HepG2 (cell line): ENCODE data around the gene FMNL2. TPM values are rescaled to one million over a fixed set of nuclear protein-coding genes. Genes with fewer than 3 reads are reported as not detected.

ENCODE experiments used
- ARHGAP35 ChIP-seq: sonication (generic); formaldehyde crosslinking; IDR thresholded peaks from 2 replicates; pipeline ENCODE4 v1.9.0; 2022; ENCODE audit warnings: mild to moderate bottlenecking, inconsistent platforms, moderate library complexity, missing genetic modification reagents, borderline replicate concordance
- CENPX ChIP-seq: sonication (generic); formaldehyde crosslinking; IDR thresholded peaks from 2 replicates; pipeline ENCODE4 v1.9.0; 2021; ENCODE audit warnings: mild to moderate bottlenecking, missing genetic modification reagents, moderate library complexity
- GATAD1 ChIP-seq: IDR thresholded peaks from 2 replicates; pipeline ENCODE4 v1.6.1; 2016; ENCODE audit warnings: missing genetic modification reagents, missing compliant biosample characterization
- HNF1B ChIP-seq: sonication (generic); formaldehyde crosslinking; IDR thresholded peaks from 2 replicates; pipeline ENCODE4 v1.5.1; 2020; ENCODE audit warnings: mild to moderate bottlenecking, moderate library complexity, missing genetic modification reagents
- MAFF ChIP-seq: IDR thresholded peaks from 2 replicates; pipeline ENCODE4 v1.6.1; 2011; ENCODE audit warnings: low read depth, low read length, improper control_type of control experiment
- ZNF331 ChIP-seq: sonication (generic); formaldehyde crosslinking; IDR thresholded peaks from 2 replicates; pipeline ENCODE4 v1.4.0; 2020; ENCODE audit warnings: missing genetic modification reagents
- ZNF619 ChIP-seq: sonication (generic); formaldehyde crosslinking; IDR thresholded peaks from 2 replicates; pipeline ENCODE4 v1.4.0; 2020; ENCODE audit warnings: mild to moderate bottlenecking, missing genetic modification reagents
- ZNF629 ChIP-seq: sonication (generic); formaldehyde crosslinking; conservative IDR thresholded peaks from 2 replicates; pipeline ENCODE4 v1.5.0; 2020; ENCODE audit warnings: missing genetic modification reagents
- ZNF761 ChIP-seq: sonication (generic); formaldehyde crosslinking; conservative IDR thresholded peaks from 2 replicates; pipeline ENCODE4 v1.4.0; 2020; ENCODE audit warnings: mild to moderate bottlenecking, missing genetic modification reagents
- ZNF777 ChIP-seq: sonication (generic); formaldehyde crosslinking; IDR thresholded peaks from 2 replicates; pipeline ENCODE4 v1.4.0; 2020; ENCODE audit warnings: missing genetic modification reagents
- polyA plus RNA-seq, 8 experiments: library from polyadenylated mRNA; depleted of rRNA in 3 of 8; stranded (reverse) in 7 of 8; unstranded in 1 of 8; fragments of >200 nt; fragmentation: Illumina TruSeq in 4 of 8; extraction: Trizol in 4 of 8; gene quantifications; 2 replicates each; pipeline versions ENCODE4 v1.2.1 to v1.2.3, GENCODE V29; 2011 to 2016; ENCODE audit warnings: low read depth in 4 of 8, missing spikeins in 1 of 8, mixed read lengths in 1 of 8; ENCODE audit not compliant: insufficient read depth in 1 of 8
- total RNA-seq, 5 experiments: library from RNA; depleted of rRNA; stranded (reverse); fragments of >200 nt; fragmentation: Illumina TruSeq; extraction: Trizol; gene quantifications; 2 replicates each; pipeline ENCODE4 v1.2.3, GENCODE V29; 2016; ENCODE audit warnings: low read depth in 1 of 5
- TF ChIP-seq, protein P1 (sequence below): IDR thresholded peaks from 2 replicates; pipeline ENCODE4 v1.6.1; 2018; ENCODE audit warnings: missing genetic modification reagents, mild to moderate bottlenecking, missing compliant biosample characterization
- TF ChIP-seq, protein P2 (sequence below): sonication (generic); formaldehyde crosslinking; conservative IDR thresholded peaks from 2 replicates; pipeline ENCODE4 v1.4.0; 2020; ENCODE audit warnings: missing genetic modification reagents
- TF ChIP-seq, protein P3 (sequence below): sonication (generic); formaldehyde crosslinking; IDR thresholded peaks from 2 replicates; pipeline ENCODE4 v1.8.0; 2022; ENCODE audit warnings: low read depth, missing genetic modification reagents

The FMNL2 gene
- total and polyA plus RNA-seq, 2 of the 13 experiments (the other 11 are each of a cell fraction or from before 2014, with no cell fraction given), result 66.5 to 67.7 TPM

DNA sequence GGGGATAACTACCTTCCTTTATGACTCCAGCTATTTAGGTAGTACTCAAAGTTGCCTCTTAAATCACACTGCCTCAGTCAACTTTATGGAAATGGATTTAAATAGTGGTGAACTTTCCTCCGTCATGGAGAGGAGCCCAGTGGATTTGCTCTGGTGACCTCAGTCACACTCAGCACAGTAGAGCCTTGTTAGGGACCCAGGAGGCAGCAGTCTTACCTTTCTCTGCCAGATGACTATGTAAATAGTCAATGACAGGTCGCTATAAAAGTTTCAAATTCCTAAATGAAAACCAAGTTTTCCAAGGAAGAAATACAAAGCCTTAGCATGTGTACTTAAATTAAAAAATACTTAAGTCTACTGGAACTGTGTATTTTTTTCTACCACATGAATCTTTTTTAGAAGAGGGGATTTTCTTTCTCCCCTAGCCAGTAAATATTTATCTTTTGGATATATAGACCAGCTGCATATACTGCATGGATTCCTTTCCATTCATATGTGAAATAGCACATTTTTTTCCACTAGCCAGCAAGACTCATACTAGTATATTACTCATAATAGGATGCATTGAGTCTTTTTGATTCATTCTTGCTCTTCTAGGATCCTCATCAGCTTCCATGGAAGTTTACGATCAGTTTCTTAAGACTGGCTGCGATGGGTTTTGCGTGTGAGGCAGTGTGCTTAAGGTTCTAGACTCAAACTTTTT, 147.1 kb downstream of the FMNL2 start (continued):
- TF ChIP-seq, protein P1, sequence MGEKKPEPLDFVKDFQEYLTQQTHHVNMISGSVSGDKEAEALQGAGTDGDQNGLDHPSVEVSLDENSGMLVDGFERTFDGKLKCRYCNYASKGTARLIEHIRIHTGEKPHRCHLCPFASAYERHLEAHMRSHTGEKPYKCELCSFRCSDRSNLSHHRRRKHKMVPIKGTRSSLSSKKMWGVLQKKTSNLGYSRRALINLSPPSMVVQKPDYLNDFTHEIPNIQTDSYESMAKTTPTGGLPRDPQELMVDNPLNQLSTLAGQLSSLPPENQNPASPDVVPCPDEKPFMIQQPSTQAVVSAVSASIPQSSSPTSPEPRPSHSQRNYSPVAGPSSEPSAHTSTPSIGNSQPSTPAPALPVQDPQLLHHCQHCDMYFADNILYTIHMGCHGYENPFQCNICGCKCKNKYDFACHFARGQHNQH (CRISPR knock-in tag), result no peak; the same call in 1 of the 2 replicates
- TF ChIP-seq, protein P2, sequence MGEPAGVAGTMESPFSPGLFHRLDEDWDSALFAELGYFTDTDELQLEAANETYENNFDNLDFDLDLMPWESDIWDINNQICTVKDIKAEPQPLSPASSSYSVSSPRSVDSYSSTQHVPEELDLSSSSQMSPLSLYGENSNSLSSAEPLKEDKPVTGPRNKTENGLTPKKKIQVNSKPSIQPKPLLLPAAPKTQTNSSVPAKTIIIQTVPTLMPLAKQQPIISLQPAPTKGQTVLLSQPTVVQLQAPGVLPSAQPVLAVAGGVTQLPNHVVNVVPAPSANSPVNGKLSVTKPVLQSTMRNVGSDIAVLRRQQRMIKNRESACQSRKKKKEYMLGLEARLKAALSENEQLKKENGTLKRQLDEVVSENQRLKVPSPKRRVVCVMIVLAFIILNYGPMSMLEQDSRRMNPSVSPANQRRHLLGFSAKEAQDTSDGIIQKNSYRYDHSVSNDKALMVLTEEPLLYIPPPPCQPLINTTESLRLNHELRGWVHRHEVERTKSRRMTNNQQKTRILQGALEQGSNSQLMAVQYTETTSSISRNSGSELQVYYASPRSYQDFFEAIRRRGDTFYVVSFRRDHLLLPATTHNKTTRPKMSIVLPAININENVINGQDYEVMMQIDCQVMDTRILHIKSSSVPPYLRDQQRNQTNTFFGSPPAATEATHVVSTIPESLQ (CRISPR knock-in tag), result no peak
- TF ChIP-seq ZNF331 (no peak), MAFF (no peak), ARHGAP35 (CRISPR knock-in tag) (no peak), ZNF619 (CRISPR knock-in tag) (no peak), ZNF777 (no peak), ZNF629 (CRISPR knock-in tag) (no peak; the same call in 1 of the 2 replicates), GATAD1 (CRISPR knock-in tag) (no peak), ZNF761 (CRISPR knock-in tag) (no peak), HNF1B (CRISPR knock-in tag) (no peak), CENPX (CRISPR knock-in tag) (no peak)
- TF ChIP-seq, protein P3, sequence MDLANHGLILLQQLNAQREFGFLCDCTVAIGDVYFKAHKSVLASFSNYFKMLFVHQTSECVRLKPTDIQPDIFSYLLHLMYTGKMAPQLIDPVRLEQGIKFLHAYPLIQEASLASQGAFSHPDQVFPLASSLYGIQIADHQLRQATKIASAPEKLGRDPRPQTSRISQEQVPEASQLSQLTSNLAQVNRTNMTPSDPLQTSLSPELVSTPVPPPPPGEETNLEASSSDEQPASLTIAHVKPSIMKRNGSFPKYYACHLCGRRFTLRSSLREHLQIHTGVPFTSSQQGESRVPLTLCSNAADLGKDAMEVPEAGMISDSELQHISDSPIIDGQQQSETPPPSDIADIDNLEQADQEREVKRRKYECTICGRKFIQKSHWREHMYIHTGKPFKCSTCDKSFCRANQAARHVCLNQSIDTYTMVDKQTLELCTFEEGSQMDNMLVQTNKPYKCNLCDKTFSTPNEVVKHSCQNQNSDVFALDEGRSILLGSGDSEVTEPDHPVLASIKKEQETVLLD (CRISPR knock-in tag), result no peak
